GM23338 (cell line): ENCODE results near the gene ANKK1. TPM values are rescaled to one million over a fixed set of nuclear protein-coding genes. Genes with fewer than 3 reads are reported as not detected.
A peak's percentile ranks its signal among the peaks of the same experiment; 100 is the strongest.

Experiments
- ATAC-seq: fragments of 200-7000 bp; cut with Tn5 transposase; 3 replicates; pipeline ENCODE4 v1.9.1; 2020
- DNase-seq: peaks from one replicate; pipeline ENCODE4 v3.0.0-alpha.2; 2015; ENCODE audit warnings: low spot score
- H2AFZ ChIP-seq: fragments of 200-600 bp; sonication (generic); 2 replicates; pipeline ENCODE4 v1.8.0; 2016; ENCODE audit warnings: antibody characterized with exemption, mild to moderate bottlenecking, moderate library complexity
- H3F3A ChIP-seq: fragments of 200-600 bp; sonication (generic); replicated peaks from 2 replicates; pipeline ENCODE4 v1.8.0; 2017; ENCODE audit warnings: antibody characterized with exemption, mixed run types, low read depth
- H3K27ac ChIP-seq: fragments of 200-600 bp; sonication (generic); 2 replicates; pipeline ENCODE4 v1.6.1; 2016; ENCODE audit warnings: low read depth
- H3K27me3 ChIP-seq: fragments of 200-600 bp; sonication (generic); 2 replicates; pipeline ENCODE4 v1.8.0; 2016; ENCODE audit warnings: mild to moderate bottlenecking, mixed run types, moderate library complexity; ENCODE audit not compliant: insufficient read depth
- H3K36me3 ChIP-seq: fragments of 200-600 bp; sonication (generic); 2 replicates; pipeline ENCODE4 v1.8.0; 2016; ENCODE audit warnings: mild to moderate bottlenecking; ENCODE audit not compliant: insufficient read depth
- H3K4me1 ChIP-seq: fragments of 200-600 bp; sonication (generic); 2 replicates; pipeline ENCODE4 v1.8.0; 2016; ENCODE audit warnings: mild to moderate bottlenecking, moderate library complexity; ENCODE audit not compliant: insufficient read depth
- H3K4me2 ChIP-seq: fragments of 200-600 bp; sonication (generic); 2 replicates; pipeline ENCODE4 v1.7.1; 2017; ENCODE audit warnings: mixed run types
- H3K4me3 ChIP-seq: fragments of 200-600 bp; sonication (generic); 2 replicates; pipeline ENCODE4 v1.6.1; 2016; ENCODE audit warnings: mixed run types
- H3K79me2 ChIP-seq: fragments of 200-600 bp; sonication (generic); replicated peaks from 2 replicates; pipeline ENCODE4 v1.8.0; 2017; ENCODE audit warnings: mild to moderate bottlenecking; ENCODE audit not compliant: insufficient read depth
- H3K9me2 ChIP-seq: fragments of 200-600 bp; sonication (generic); 2 replicates; pipeline ENCODE4 v1.8.0; 2017; ENCODE audit not compliant: insufficient read depth
- H4K20me1 ChIP-seq: fragments of 200-600 bp; sonication (generic); replicated peaks from 2 replicates; pipeline ENCODE4 v1.8.0; 2017; ENCODE audit warnings: mild to moderate bottlenecking; ENCODE audit not compliant: insufficient read depth
- H3K27ac Mint-ChIP-seq: 2 replicates; pipeline ENCODE4 v1.8.0; 2020; ENCODE audit warnings: inconsistent platforms, mild to moderate bottlenecking, moderate library complexity, mixed read lengths
- H3K27me3 Mint-ChIP-seq: 3 replicates; pipeline ENCODE4 v1.8.0; 2022; ENCODE audit warnings: low read depth, mild to moderate bottlenecking, moderate library complexity, mixed read lengths, inconsistent platforms; ENCODE audit not compliant: insufficient read depth, poor library complexity
- H3K36me3 Mint-ChIP-seq: 3 replicates; pipeline ENCODE4 v1.8.0; 2021; ENCODE audit warnings: low read depth, mild to moderate bottlenecking, inconsistent platforms, moderate library complexity, mixed read lengths
- H3K4me1 Mint-ChIP-seq: 3 replicates; pipeline ENCODE4 v1.8.0; 2020; ENCODE audit warnings: mild to moderate bottlenecking, inconsistent platforms, mixed read lengths
- H3K4me3 Mint-ChIP-seq: 3 replicates; pipeline ENCODE4 v1.8.0; 2021; ENCODE audit warnings: moderate library complexity, mild to moderate bottlenecking, inconsistent platforms, mixed read lengths
- H3K9me3 Mint-ChIP-seq: 3 replicates; pipeline ENCODE4 v1.8.0; 2020; ENCODE audit warnings: moderate library complexity, mild to moderate bottlenecking, inconsistent platforms, mixed read lengths
- CREB1 ChIP-seq: fragments of 250-450 bp; sonication (Bioruptor Pico); IDR thresholded peaks from 2 replicates; pipeline ENCODE4 v1.5.0; 2020; ENCODE audit warnings: low read depth, mild to moderate bottlenecking, moderate library complexity
- EZH2 ChIP-seq: fragments of 200-600 bp; sonication (generic); IDR thresholded peaks from one replicate; pipeline ENCODE4 v1.8.0; 2017; ENCODE audit warnings: antibody characterized with exemption, mild to moderate bottlenecking, low read depth; ENCODE audit not compliant: unreplicated experiment
- EZH2phosphoT487 ChIP-seq: fragments of 200-600 bp; sonication (generic); IDR thresholded peaks from one replicate; pipeline ENCODE4 v1.8.1; 2018; ENCODE audit warnings: antibody characterized with exemption; ENCODE audit not compliant: unreplicated experiment
- JUNB ChIP-seq: IDR thresholded peaks from one replicate; pipeline ENCODE4 v1.6.1; 2016; ENCODE audit warnings: antibody characterized with exemption; ENCODE audit not compliant: unreplicated experiment
- POLR2AphosphoS5 ChIP-seq: IDR thresholded peaks from 2 replicates; pipeline ENCODE4 v1.6.1; 2016; ENCODE audit warnings: antibody characterized with exemption, low read depth
- STAT1 ChIP-seq: IDR thresholded peaks from one replicate; pipeline ENCODE4 v1.6.1; 2016; ENCODE audit warnings: antibody characterized with exemption; ENCODE audit not compliant: unreplicated experiment
- ZNF331 ChIP-seq: fragments of 250-450 bp; sonication (Bioruptor Pico); IDR thresholded peaks from 2 replicates; pipeline ENCODE4 v1.5.0; 2020; ENCODE audit warnings: low read depth, mild to moderate bottlenecking, moderate library complexity
- polyA plus RNA-seq: library from polyadenylated mRNA; unstranded; fragments of >200 nt; fragmentation: Nextera tagmentation; extraction: Ambion mirVana; gene quantifications from 2 replicates; pipeline ENCODE4 v1.2.1, GENCODE V29; 2016
- total RNA-seq: library from RNA; depleted of rRNA; stranded (reverse); fragments of >200 nt; shearing (Covaris generic); gene quantifications from 2 replicates; pipeline ENCODE4 v1.2.3, GENCODE V29; 2014
- TF ChIP-seq, protein P1 (sequence below): IDR thresholded peaks from 2 replicates; pipeline ENCODE4 v1.6.1; 2016; ENCODE audit warnings: antibody characterized with exemption
- TF ChIP-seq, protein P2 (sequence below), 2 experiments: fragments of 200-600 bp in 1 of 2; sonication (generic) in 1 of 2; conservative IDR thresholded peaks; 2 replicates each; pipeline versions ENCODE4 v1.5.1 to v1.6.1; 2016 to 2017; ENCODE audit warnings: antibody characterized with exemption in 2 of 2, low read depth in 2 of 2, mild to moderate bottlenecking in 2 of 2, moderate library complexity in 1 of 2

ANKK1 gene
- total and polyA plus RNA-seq, 2 experiments from 2014 or later, result 0.08 to 0.14 TPM

DNA sequence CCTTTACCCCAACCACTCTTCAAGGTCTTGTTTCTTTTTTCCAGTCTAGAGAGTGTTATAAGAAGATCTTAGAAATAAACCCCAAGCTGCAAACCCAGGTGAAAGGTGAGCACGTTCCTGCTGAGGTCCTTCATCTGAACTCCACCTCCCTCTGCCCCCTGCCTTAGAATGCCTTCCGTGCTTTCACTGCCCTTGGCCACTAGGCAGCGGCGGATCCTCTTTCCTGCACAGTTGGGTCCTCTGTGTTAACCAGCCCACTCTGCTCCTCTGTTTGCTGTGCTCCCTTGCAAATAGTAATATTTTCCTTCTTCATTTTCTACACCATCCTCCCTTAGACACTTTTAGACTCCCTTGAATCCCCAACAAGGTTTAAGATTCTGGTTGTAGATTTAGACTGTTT, 48.8 kb upstream of the ANKK1 start:
- H3K4me3 Mint-ChIP-seq, result no peak overlapping the region

DNA sequence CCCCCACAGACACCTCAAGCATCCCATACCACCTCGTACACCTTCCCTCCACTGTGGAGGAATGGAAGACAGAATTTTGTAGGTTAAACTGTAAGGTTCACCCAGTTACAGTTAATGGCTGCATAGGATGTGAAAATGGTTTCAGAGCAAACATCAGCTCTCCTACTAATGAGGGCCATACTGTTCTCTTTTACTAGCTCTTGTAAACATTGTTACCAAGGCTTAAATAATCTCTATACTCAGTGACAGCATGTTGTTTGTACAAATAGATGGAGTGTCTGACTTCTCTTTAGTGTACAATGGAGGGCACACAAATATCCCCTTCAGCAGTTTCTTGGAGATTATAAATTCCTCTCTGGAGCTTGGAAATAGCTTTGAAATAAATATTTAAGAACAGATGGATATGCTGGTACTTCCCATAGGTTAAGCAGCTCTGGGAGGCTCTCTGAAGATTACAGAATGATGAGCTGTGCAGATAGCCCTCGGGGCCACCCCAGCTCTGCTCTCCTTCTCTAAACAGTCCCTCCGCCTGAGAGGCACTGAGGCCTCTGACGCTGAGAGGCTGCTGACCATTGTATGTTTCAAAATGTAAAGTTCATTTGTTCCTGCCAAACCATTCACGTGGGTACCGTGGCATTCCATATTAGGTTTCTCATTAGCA, 47.5 kb upstream of the ANKK1 start:
- Mint-ChIP-seq H3K27me3 (peaks cover 2% of the 10 kb centered on the region), H3K27ac (no peak overlapping the region), H3K36me3 (peaks cover 2% of the 10 kb centered on the region; the same call in 1 of the 3 replicates), H3K4me3 (no peak overlapping the region), H3K4me1 (0 out of 3 replicates have a peak, but pooled peaks cover 4% of the 10 kb centered on the region), H3K9me3 (no peaks in the 10 kb centered on the region)
- no peaks in the 10 kb centered on the region for H3K9me2 ChIP-seq
- no peak for TF ChIP-seq EZH2
- no peak for TF ChIP-seq CREB1 (CRISPR knock-in tag)
- no peak for TF ChIP-seq JUNB
- TF ChIP-seq ZNF331, result no peak
- TF ChIP-seq STAT1, result no peak
- TF ChIP-seq EZH2phosphoT487, result no peak
- TF ChIP-seq, protein P1, sequence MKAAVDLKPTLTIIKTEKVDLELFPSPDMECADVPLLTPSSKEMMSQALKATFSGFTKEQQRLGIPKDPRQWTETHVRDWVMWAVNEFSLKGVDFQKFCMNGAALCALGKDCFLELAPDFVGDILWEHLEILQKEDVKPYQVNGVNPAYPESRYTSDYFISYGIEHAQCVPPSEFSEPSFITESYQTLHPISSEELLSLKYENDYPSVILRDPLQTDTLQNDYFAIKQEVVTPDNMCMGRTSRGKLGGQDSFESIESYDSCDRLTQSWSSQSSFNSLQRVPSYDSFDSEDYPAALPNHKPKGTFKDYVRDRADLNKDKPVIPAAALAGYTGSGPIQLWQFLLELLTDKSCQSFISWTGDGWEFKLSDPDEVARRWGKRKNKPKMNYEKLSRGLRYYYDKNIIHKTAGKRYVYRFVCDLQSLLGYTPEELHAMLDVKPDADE, result no peak
- no peak for TF ChIP-seq POLR2AphosphoS5
- TF ChIP-seq, protein P2, sequence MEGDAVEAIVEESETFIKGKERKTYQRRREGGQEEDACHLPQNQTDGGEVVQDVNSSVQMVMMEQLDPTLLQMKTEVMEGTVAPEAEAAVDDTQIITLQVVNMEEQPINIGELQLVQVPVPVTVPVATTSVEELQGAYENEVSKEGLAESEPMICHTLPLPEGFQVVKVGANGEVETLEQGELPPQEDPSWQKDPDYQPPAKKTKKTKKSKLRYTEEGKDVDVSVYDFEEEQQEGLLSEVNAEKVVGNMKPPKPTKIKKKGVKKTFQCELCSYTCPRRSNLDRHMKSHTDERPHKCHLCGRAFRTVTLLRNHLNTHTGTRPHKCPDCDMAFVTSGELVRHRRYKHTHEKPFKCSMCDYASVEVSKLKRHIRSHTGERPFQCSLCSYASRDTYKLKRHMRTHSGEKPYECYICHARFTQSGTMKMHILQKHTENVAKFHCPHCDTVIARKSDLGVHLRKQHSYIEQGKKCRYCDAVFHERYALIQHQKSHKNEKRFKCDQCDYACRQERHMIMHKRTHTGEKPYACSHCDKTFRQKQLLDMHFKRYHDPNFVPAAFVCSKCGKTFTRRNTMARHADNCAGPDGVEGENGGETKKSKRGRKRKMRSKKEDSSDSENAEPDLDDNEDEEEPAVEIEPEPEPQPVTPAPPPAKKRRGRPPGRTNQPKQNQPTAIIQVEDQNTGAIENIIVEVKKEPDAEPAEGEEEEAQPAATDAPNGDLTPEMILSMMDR (conservative IDR thresholded peaks at IDR 0.05; ENCODE audit: low read depth in 2 of 2), result no peak
- H4K20me1 ChIP-seq, result no peaks in the 10 kb centered on the region
- H3K36me3 ChIP-seq, result no peaks in the 10 kb centered on the region
- no peak for DNase-seq
- no peak overlapping the region for H3K27ac ChIP-seq
- no peaks in the 10 kb centered on the region for H3F3A ChIP-seq
- H3K27me3 ChIP-seq, result no peaks in the 10 kb centered on the region
- no peak overlapping the region for H3K4me2 ChIP-seq
- H3K4me1 ChIP-seq, result no peaks in the 10 kb centered on the region
- no peaks in the 10 kb centered on the region for H3K79me2 ChIP-seq
- ATAC-seq, result no peak
- H2AFZ ChIP-seq, result no peak overlapping the region
- H3K4me3 ChIP-seq, result no peak overlapping the region

More for the DNA sequence above, 48.8 kb upstream of the ANKK1 start:
- no peaks in the 10 kb centered on the region for H3K4me1 ChIP-seq
- Mint-ChIP-seq H3K9me3 (no peaks in the 10 kb centered on the region), H3K27ac (no peak overlapping the region), H3K27me3 (peaks cover 2% of the 10 kb centered on the region), H3K4me1 (0 out of 3 replicates have a peak, but pooled peaks cover 4% of the 10 kb centered on the region), H3K36me3 (peaks cover 2% of the 10 kb centered on the region; the same call in 1 of the 3 replicates)
- no peaks in the 10 kb centered on the region for H4K20me1 ChIP-seq
- H3K4me2 ChIP-seq, result no peak overlapping the region
- no peaks in the 10 kb centered on the region for H3K27me3 ChIP-seq
- H3K36me3 ChIP-seq, result no peaks in the 10 kb centered on the region
- no peak overlapping the region for H3K27ac ChIP-seq
- no peak overlapping the region for H3K4me3 ChIP-seq
- H3K79me2 ChIP-seq, result no peaks in the 10 kb centered on the region
- no peak overlapping the region for H2AFZ ChIP-seq
- H3K9me2 ChIP-seq, result no peaks in the 10 kb centered on the region
- ATAC-seq (peak; percentile 98), DNase-seq (peak; percentile 54)
- TF ChIP-seq, protein P1, result no peak
- TF ChIP-seq, protein P2 (conservative IDR thresholded peaks at IDR 0.05; ENCODE audit: low read depth in 2 of 2), result peak; percentile 26 to 62; a peak in 3 of 4 replicates
- H3F3A ChIP-seq, result no peaks in the 10 kb centered on the region
